Subcutaneous adipose tissue (tissue), 4 donors: ENCODE results near the gene ZSCAN26. TPM values are rescaled to one million over a fixed set of nuclear protein-coding genes. Genes with fewer than 3 reads are reported as not detected.

Experiments used
- total RNA-seq, 4 donors: library from RNA; depleted of rRNA; stranded (reverse); fragments of >200 nt; gene quantifications; one replicate each; pipeline ENCODE4 v1.1.0, GENCODE V29; 2016
- TF ChIP-seq, protein P1 (sequence below): fragments of 450-650 bp; IDR thresholded peaks from one replicate; pipeline ENCODE4 v1.5.1; 2016; ENCODE audit warnings: low read depth, mild to moderate bottlenecking, control low read depth, antibody characterized with exemption, moderate library complexity

ZSCAN26 gene
- total RNA-seq, 4 donors from 2014 or later = 14.7 to 27.5 (median 20.7) TPM

DNA sequence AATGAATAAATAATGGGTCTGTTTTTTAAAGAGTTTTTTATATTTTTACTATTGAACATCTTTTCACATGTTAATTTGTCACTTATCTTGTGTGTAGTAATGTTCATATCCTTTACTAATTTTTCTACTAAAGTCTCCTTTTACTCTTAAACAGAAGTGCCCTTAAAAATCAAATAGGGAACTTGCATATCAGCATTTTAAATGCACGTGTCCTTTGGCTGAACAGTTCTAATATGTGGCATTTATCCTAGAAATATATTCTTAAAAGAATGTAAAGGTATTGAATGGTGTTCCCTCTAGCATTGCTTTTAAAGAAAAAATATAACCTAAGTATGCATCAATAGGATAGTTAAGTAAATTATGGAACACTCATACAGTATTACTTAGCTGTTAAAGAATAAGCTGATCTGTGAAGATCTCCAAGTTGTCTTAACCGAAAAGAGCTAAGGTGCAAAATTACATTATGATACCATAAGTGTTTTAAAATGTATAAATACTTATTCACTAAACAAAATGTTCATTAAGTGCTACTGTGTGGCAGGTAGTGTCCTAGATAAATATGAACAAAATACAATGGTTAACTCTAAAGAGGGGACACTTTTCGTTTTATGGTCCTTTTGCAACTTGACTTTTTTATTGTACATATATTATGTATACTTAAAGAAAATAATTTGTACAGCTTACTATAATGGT is 13.8 kb downstream of the ZSCAN26 start:
- TF ChIP-seq, protein P1, sequence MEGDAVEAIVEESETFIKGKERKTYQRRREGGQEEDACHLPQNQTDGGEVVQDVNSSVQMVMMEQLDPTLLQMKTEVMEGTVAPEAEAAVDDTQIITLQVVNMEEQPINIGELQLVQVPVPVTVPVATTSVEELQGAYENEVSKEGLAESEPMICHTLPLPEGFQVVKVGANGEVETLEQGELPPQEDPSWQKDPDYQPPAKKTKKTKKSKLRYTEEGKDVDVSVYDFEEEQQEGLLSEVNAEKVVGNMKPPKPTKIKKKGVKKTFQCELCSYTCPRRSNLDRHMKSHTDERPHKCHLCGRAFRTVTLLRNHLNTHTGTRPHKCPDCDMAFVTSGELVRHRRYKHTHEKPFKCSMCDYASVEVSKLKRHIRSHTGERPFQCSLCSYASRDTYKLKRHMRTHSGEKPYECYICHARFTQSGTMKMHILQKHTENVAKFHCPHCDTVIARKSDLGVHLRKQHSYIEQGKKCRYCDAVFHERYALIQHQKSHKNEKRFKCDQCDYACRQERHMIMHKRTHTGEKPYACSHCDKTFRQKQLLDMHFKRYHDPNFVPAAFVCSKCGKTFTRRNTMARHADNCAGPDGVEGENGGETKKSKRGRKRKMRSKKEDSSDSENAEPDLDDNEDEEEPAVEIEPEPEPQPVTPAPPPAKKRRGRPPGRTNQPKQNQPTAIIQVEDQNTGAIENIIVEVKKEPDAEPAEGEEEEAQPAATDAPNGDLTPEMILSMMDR = no peak

DNA sequence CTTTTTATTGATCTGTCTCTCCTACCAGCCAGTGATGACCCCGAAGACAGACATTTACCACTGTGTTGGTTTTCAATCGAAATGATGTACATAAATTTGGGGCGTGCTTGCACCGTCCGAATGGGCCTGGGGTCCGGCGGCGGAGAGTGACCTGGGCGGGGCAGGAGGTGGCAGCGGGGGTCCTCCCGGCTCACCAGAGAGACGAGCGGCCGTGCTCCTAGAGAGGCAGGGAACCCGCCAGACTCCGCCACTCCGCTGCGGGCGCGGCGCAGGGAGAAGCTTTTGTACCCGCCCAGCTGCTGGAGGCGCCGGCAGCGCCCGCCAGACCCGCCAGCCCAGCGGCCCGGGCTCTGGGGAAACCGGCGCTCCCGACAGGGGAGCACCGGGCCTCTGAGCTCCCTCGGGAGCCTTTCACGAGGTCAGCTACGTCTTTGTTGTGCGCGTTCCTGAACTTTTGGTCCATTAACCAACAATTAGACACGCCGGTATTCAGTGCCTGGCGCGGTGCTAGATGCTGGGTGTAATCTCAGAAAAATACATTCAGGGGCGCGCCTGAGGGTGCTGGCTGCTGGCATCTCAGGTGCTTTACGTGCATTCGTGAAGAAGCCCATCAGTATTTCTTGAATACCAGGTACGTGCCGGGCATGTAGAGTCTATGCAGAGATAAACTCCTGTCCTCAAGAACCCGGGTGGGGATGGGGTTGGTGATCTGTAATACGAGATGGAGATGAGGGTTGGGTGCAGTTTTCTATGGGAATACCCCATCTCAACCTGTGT is 14.5 kb downstream of the ZSCAN26 start, which contains the start of gene PGBD1:
PGBD1 (plus strand) TSS at position 285 of the 777 bp plus-strand sequence. CDS start 2,242 bp downstream, outside the sequence.
- TF ChIP-seq, protein P1 = no peak

DNA sequence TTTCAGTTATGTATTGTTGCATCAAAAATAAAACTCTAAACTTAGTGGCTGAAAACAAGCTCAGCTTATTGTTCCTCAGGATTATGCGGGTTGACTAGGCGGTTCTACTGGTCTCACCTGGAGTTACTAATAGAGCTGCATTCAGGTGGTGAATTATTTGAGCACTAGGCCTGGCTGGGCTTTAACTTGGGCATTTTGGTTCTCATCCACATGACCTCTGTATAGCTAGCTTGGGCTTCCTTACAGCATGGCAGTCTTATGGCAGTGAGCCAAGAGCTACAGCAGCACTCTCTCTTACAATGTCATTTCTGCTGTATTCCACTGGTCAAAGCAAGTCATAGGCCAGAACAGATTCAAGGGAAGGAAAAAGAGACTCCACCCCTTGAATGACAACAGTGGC is 16.0 kb downstream of the ZSCAN26 start:
- TF ChIP-seq, protein P1 = no peak

DNA sequence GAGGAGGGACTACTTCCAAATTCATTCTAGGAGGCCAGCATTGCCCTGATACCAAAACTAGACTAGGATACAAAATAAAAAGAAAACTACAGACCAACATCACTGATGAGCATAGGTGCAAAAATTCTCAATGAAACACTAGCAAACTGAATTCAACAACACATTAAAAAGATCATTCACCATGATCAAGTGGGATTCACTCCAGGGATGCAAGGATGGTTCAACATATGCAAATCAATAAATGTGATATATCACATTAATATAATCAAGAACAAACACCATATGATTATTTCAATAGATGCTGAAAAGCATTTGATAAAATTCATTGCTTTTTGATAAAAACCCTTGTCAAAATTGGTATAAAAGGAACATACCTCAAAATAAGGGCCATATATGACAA is 24.6 kb downstream of the ZSCAN26 start:
- TF ChIP-seq, protein P1 = no peak

DNA sequence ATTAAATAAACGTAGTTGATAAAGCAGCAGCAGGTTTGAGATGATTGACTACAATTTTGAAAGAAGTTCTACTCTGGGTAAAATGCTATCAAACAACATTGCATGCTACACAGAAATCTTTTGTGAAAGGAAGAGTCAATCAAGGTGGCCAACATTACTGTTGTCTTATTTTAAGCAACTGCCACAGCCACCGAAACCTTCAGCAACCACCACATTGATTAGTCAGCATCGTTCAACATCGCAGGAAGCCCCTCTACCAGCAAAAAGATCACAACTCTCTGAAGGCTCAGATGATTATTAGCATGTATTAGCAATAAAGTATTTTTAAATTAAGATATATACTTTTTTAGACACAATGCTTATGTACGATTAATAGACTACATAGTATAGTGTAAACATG is 28.4 kb downstream of the ZSCAN26 start:
- TF ChIP-seq, protein P1 = no peak

DNA sequence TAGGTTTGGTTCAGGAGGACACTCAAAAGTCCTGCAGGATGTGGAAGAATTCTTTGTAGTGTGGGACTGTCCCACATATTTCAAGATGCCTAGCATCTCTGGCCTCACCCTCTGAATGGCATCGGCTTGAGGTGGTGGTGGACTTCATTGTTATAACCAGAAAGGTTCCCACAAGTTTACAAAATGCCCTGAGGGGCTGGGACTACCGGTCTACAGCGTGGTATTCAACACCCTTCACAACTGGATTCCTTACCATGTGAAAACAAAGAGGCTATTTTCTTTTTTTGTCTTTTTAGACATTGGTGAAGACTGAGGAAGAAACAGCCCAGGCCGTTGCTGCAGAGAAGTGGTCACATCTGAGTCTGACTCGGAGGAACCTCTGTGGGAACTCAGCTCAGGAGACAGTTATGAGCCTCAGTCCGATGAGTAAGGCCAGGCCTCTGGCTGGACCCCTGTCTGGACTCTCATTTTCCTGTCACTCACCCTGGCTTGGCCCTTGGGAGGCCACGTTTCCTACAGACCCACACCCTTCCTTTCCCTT is 29.6 kb downstream of the ZSCAN26 start:
- TF ChIP-seq, protein P1 = no peak

DNA sequence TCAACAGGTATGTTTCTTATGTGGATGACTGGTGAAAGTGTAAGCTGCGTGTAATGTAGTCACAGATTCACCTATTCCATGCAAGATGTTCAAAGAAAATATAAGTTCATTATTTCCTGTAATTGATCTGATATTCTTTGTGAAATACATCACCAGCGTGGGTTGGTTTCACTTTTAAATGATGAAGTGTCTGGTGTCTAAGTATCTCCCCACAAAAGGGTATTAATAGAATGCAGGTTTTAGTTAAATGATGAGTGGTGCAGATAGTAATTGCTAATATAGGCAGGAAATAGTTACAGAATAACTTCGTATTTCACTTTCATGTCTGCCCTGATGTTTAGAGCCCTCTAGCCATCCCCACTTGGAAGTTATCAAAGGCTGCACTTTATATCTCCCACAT is 36.6 kb downstream of the ZSCAN26 start:
- TF ChIP-seq, protein P1 = no peak
